Pancreas (tissue), 10 donors: ENCODE data around the gene TGFB1. TPM values are rescaled to one million over a fixed set of nuclear protein-coding genes. Genes with fewer than 3 reads are reported as not detected.
A peak's percentile ranks its signal among the peaks of the same experiment; 100 is the strongest.

Experiments
- ATAC-seq, 4 donors: fragments of 200-7000 bp; cut with Tn5 transposase; one replicate each; pipeline versions ENCODE4 v1.8.0 to v1.9.1; 2020; ENCODE audit warnings: mild to moderate bottlenecking in 4 of 4, moderate library complexity in 4 of 4
- DNase-seq, 6 donors: peaks; one replicate each; pipeline ENCODE4 v3.0.0-alpha.2; 2020
- FAIRE-seq: peaks from 2 replicates; lab custom pipeline; 2012; peaks lifted over from hg19 to GRCh38; lab: Jason Lieb, UNC
- H3K27ac ChIP-seq, 4 donors: fragments of 200-600 bp; sonication (generic); 1 replicate in 3 of 4; 2 replicates in 1 of 4; pipeline versions ENCODE4 v1.5.0 to v1.8.0; 2020
- H3K27me3 ChIP-seq, 4 donors: fragments of 200-600 bp; one replicate each; pipeline ENCODE4 v1.8.0; 2021
- H3K36me3 ChIP-seq, 3 donors: fragments of 200-600 bp; sonication (generic) in 1 of 3; one replicate each; pipeline versions ENCODE4 v1.5.0 to v1.8.0; 2020 to 2021
- H3K4me1 ChIP-seq, 3 donors: fragments of 200-600 bp; one replicate each; pipeline ENCODE4 v1.8.0; 2021
- H3K4me3 ChIP-seq, 4 donors: fragments of 200-600 bp; sonication (generic) in 2 of 4; one replicate each; pipeline versions ENCODE4 v1.5.0 to v1.8.0; 2020 to 2021
- H3K9me3 ChIP-seq, 4 donors: fragments of 200-600 bp; one replicate each; pipeline ENCODE4 v1.8.0; 2021
- CTCF ChIP-seq, 4 donors: fragments of 200-600 bp; sonication (generic) in 3 of 4; IDR thresholded peaks; one replicate each; pipeline versions ENCODE4 v1.5.0 to v1.8.0; 2021; ENCODE audit warnings: antibody characterized with exemption in 4 of 4
- WGBS, 2 donors: extraction: QIAGEN DNeasy Blood & Tissue Kit; methylation state at CpG; one replicate each; pipeline ENCODE4 v1.1.7; 2013; 5-methylcytosine and 5-hydroxymethylcytosine counted together
- intact Hi-C, 3 donors: fragments of 100-400 bp; cut with DNase I; formaldehyde crosslinking; loops; one replicate each; pipeline versions ENCODE4 v1.11.1 to v1.14.2; 2022
- polyA plus RNA-seq, 2 donors: library from polyadenylated mRNA; stranded (reverse); fragments of 200-250 nt; gene quantifications; one replicate each; pipeline ENCODE4 v1.2.3, GENCODE V29; 2013
- total RNA-seq, 6 donors: library from RNA; stranded (reverse); fragmentation: NEBNext Ultra II Directional in 4 of 6; extraction: Animal tissue kit (Norgen Biotek cat#: 25700) in 4 of 6; gene quantifications; one replicate each; pipeline versions ENCODE4 v1.2.1 to v1.2.4, GENCODE V29; 2021 to 2023
- donor health status: healthy with polysubstance abuse.
- donor health status: DM: no; HTN: no; CAD: no; lungs with moderate emphysema.
- donor health status: DM: no; HTN: no; CAD: no.
- donor health status: control.
- donor health status: control.
- donor health status: Bipolar disorder and iron deficiency.
- donor health status: DM: yes; HTN: yes; CAD: no.
- donor health status: DM: no; HTN: no; CAD: no.
- donor health status: DM: no; HTN: no; CAD: no.
- donor health status: DM: yes; HTN: yes; CAD: no.

The TGFB1 gene
- total RNA-seq = 10 to 100 TPM in 2 of 6 donors, 1 to 10 TPM in 4; 3.3 to 32.3 (median 6.9) TPM
- polyA plus RNA-seq = 1 to 10 TPM; 4.0 to 6.0 TPM

GRCh38 chr19:41353466-41354342 lies at the start of gene TGFB1:
TGFB1 (minus strand) TSS chr19:41353922; CDS start chr19:41353044, 878 bp downstream.
- peak within 1 kb of the TSS; percentile 57 to 79 (median 70) for H3K4me3 ChIP-seq
- H3K9me3 ChIP-seq = no peaks in the 10 kb centered on the region
- peak within 1 kb of the TSS in 2 of 4 donors; percentile 66 to 76 for H3K27ac ChIP-seq
- ATAC-seq = peak; percentile 72 to 82 (median 80)
- intact Hi-C loops = no loop called here
- WGBS, 2 donors = 1 to 3% methylated on average over 39 to 76 of the region's 78 CpGs
- DNase-seq = peak; percentile 67 to 92 (median 84)
- no peaks in the 10 kb centered on the region for H3K36me3 ChIP-seq
- no peaks in the 10 kb centered on the region for H3K27me3 ChIP-seq
- H3K4me1 ChIP-seq = peaks cover 0 to 5% (median 0%) of the 10 kb centered on the region in 3 donors
- peak; percentile 70 to 80 (median 80) for TF ChIP-seq CTCF (IDR thresholded peaks at IDR 0.05)
- FAIRE-seq = no peak

- Histone ChIP-seq H3K4me3 (no peak overlapping the region), H3K36me3 (no peaks in the 10 kb centered on the region), H3K27me3 (no peaks in the 10 kb centered on the region), H3K27ac (no peak overlapping the region), H3K9me3 (no peaks in the 10 kb centered on the region), H3K4me1 (peaks cover 0 to 12% (median 0%) of the 10 kb centered on the region in 3 donors)
- intact Hi-C loops = no loop called here
- WGBS, 2 donors = 81 to 85% methylated on average over 3 of the region's 3 CpGs
- DNase-seq (no peak), FAIRE-seq (no peak), ATAC-seq (no peak)
- TF ChIP-seq CTCF (IDR thresholded peaks at IDR 0.05) = no peak
These were observed 48.3 kb upstream of the TGFB1 start for GRCh38 chr19:41402010-41402409.

DNA sequence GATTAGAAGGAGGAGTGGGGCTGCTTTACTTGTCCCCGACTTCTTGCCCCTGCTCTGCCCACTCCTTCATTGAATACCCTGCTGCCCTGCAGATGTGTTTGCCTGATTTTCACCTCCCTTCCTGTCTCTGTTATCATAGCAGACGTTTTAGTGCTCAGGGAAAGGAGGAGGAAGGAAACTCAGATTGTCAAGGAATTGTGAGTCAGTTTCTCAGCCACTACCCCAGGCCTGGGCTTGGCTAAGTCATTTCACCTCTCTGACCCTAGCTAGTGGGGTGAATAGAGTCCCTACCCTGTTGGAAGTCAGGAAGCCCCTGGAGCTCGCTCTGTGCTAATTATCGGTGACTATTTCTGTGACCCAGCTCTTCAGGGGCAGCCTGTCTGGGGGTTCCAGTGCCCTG lies 47.8 kb upstream of the TGFB1 start:
- Histone ChIP-seq H3K36me3 (no peaks in the 10 kb centered on the region), H3K9me3 (no peaks in the 10 kb centered on the region), H3K27ac (no peak overlapping the region), H3K4me1 (peaks cover 0 to 12% (median 0%) of the 10 kb centered on the region in 3 donors), H3K4me3 (no peak overlapping the region), H3K27me3 (no peaks in the 10 kb centered on the region)
- WGBS, 2 donors = 77% methylated on average over 4 of the region's 4 CpGs
- FAIRE-seq = no peak
- no peak for DNase-seq
- no peak for ATAC-seq
- intact Hi-C loops = no loop called here
- no peak for TF ChIP-seq CTCF (IDR thresholded peaks at IDR 0.05)

- FAIRE-seq (no peak), DNase-seq (no peak), ATAC-seq (no peak)
- H3K4me3 ChIP-seq = no peak overlapping the region
- peaks cover 0 to 19% (median 9%) of the 10 kb centered on the region in 3 donors for H3K4me1 ChIP-seq
- H3K9me3 ChIP-seq = no peaks in the 10 kb centered on the region
- no peaks in the 10 kb centered on the region for H3K36me3 ChIP-seq
- intact Hi-C loops = no loop called here
- no peak overlapping the region for H3K27ac ChIP-seq
- 84 to 95% methylated on average over 2 of the region's 2 CpGs for WGBS, 2 donors
- no peaks in the 10 kb centered on the region for H3K27me3 ChIP-seq
- no peak for TF ChIP-seq CTCF (IDR thresholded peaks at IDR 0.05)
These were observed 45.8 kb upstream of the TGFB1 start for GRCh38 chr19:41399525-41399924.

GRCh38 chr19:41399091-41399490 lies 45.4 kb upstream of the TGFB1 start:
- no peak for ATAC-seq
- intact Hi-C loops = no loop called here
- Histone ChIP-seq H3K27ac (no peak overlapping the region), H3K4me1 (peaks cover 0 to 19% (median 9%) of the 10 kb centered on the region in 3 donors), H3K9me3 (no peaks in the 10 kb centered on the region), H3K27me3 (no peaks in the 10 kb centered on the region), H3K36me3 (no peaks in the 10 kb centered on the region), H3K4me3 (peak overlapping the region in 2 of 4 donors; percentile 87 to 95)
- TF ChIP-seq CTCF (IDR thresholded peaks at IDR 0.05) = no peak
- no peak for FAIRE-seq
- no peak for DNase-seq
- 42 to 53% methylated on average over 3 of the region's 3 CpGs for WGBS, 2 donors
